ENCODE measurements around the gene UBR7.
"Not testable (repeated sequence)": the region's sequence is repeated elsewhere in the genome, so short reads cannot be mapped to it uniquely, and the experiment has no call there.

The UBR7 gene

GRCh38 chr14:93195316-93195999 lies 11.6 kb upstream of the UBR7 start:
- DNase-seq: no peak

GRCh38 chr14:93199031-93199430 lies 8.0 kb upstream of the UBR7 start:
- DNase-seq: no peak

DNA sequence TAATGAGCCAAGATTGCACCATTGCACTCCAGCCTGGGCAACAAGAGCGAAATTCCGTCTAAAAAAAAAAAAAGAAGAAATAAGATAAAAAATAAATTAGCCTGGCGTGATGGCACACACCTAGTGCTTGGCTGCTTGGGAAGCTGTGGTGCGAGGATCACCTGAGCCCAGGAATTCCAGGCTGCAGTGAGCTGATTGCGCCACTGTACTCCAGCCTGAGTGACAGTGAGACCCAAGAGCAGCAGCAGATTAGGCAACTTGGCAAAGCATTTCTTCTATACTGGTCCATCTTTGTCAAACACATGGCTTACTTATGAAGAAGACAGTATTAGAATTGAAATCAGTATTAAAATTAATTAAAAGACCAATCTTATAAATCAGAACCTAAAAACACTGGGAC lies 6.5 kb upstream of the UBR7 start:
- no peak for DNase-seq

DNA sequence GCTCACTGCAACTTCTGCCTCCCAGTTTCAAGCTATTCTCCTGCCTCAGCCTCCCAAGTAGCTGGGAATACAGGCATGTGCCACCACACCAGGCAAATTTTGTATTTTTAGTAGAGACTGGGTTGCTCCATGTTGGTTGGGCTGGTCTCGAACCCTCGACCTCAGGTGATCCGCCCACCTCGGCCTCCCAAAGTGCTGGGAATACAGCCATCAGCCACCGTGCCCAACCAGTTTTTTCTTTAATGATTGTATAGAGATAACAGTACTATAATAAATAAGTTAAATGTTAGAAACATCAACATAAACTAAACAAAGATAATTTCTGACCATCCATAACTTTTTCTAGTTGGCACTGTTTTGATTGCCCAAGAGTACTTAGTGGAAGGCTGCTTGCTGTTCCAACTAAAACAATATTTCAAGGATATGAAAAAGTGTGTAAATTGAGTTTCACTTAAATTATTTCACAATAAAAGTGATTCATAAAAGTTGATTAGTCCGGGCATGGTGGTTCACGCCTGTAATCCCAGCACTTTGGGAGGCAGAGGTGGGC lies 5.8 kb upstream of the UBR7 start:
- no peak for DNase-seq

DNA sequence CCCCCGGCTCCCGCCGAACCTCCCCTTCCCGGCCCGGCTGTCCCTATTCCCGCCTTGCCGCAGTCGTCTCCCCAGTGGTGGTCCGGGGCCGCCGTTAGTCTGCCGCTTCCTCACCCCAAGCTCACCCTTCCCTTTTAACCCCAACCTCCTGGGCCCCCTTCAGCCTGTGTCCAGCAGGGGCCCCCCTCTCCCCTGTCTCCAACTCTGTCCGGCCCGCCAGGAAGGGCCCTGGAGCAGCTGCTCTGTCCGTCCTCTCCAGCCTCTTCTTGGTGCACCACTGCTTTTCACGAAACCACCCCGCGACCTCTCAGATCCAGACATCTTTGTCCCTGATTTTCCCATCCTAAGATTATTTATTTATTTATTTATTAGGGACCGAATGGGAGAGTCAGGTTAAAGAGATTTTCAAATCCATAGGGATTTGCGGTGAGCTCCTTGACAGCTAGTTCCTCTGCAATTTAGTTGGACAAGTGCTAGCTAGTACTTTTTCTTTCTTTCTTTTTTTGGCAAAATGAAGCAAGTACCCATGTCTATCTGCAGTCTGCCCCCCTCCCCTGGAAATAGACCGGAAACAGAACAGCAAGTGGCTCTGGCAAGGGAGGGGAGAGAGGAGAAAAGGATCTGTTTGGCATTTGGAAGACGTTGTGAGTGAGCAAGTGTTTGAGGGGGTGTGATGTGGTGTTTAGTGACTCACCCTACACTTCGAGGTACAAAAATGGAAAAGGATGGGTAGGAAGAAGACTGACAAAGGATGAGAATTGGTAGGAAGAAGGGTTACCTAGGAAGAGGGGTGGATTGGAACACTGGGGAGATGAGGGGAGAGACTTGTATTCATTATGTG lies 632 bp downstream of the UBR7 start:
- DNase-seq: no peak

DNA sequence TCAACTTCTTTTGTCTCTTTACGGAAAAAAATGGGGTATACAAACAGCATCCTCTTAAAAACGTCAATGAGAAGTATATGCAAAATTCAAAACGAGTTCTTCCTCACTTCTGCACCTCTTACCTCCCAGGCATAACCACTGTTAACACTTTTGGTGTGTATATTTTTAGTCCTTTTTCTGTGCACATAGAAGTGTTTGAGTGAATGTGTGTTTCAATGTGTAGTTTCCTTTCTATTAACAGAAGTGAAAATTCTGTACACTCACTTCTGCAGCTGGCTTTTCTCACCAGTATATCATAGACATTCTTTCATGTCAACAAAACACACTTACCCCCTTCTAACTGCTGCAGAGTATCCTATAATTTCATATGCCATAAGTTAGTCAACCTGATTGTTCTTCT lies 5.4 kb downstream of the UBR7 start:
- DNase-seq: no peak

GRCh38 chr14:93214598-93214997 lies 7.5 kb downstream of the UBR7 start:
- no peak for DNase-seq

DNA sequence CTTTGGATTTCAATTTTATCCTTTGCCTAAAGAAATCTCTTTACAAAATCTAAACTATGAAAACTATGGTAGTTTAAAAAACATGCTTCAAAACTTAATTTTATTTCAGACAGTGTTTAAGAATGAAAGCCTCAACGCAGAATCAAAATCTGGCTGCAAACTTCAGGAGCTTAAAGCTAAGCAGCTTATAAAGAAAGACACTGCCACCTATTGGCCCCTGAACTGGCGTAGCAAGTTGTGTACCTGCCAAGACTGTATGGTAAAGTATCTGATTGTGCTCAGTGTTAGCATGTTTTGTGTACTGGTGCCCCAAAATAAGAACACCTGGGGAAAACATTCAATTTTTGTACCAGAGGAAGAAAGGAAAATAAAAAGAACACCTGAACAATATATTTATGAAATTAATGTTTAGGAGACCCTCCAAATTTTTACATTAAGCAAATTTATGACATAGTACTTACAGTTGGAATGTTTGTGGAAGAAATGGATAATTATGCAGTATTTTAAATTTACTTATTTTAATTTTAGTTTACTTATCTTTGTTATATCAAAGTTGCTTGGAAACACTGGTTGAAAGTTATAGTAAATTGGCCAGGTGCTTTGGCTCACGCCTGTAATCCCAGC lies 12.2 kb downstream of the UBR7 start:
- DNase-seq: peak in 1 of 4 experiments; percentile 22

GRCh38 chr14:93220509-93220908 lies 13.5 kb downstream of the UBR7 start:
- no peak for DNase-seq

- no peak for DNase-seq
Observed at GRCh38 chr14:93223565-93223964, 16.5 kb downstream of the UBR7 start.

DNA sequence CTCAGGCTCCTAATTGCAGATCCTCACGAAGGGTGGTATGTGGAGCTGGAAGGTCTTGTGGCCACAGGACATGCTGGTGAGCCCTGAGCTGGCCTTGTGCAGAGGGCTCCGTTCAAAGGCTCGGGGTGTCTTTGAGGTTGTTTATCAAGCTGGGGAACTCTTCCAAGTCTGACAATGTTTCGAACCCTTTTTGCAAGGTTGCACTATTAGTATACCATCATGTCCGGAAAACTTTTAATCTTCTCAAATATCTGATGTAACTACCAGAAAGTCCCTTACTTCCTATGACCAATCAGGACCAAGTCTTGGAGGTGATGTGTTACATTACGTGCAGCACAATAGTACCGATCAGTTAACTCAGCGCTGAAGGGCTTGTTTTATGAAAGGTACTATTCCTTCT lies 21.5 kb downstream of the UBR7 start:
- no peak for DNase-seq

GRCh38 chr14:93230539-93230938 lies 23.5 kb downstream of the UBR7 start:
- DNase-seq: no peak

DNA sequence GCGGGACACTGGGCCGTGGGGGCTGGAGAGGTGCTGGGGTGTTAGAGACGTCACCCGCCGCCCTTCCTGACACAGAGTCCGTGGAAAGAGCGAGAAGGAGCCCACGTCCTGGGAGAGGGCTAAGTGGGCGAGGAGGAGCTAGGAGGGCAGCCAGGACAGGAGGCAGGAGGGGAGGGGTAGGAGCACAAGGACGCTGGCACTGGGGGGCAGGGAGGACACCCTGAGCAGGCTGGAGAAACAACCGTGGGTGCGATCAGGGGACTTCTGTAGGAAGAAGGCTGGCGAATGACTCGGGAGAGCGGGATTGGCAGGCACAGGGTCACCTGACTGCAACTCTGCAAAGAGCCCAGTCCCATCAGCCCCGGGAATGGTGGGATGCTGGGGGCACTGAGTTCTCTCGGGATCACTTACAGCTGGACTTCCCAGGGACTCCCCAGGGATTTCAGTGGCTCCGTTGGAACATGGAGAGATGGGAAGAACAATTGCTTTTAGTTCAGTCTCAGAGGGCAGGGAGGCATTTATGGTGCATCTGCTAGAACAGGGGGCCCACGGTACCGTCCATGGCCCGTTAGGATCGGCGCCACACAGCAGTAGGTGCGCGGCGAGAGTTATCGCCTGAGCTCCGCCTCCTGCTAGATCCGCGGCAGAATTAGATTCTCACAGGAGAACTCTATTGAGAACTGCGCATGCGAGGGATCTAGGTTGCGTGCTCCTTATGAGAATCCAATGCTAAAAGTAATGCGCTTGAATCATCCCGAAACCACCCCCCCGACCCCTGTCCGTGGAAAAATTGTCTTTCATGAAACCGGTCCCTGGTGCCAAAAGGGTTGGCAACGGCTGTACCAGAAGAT lies 24.3 kb downstream of the UBR7 start:
- no peak for DNase-seq

DNA sequence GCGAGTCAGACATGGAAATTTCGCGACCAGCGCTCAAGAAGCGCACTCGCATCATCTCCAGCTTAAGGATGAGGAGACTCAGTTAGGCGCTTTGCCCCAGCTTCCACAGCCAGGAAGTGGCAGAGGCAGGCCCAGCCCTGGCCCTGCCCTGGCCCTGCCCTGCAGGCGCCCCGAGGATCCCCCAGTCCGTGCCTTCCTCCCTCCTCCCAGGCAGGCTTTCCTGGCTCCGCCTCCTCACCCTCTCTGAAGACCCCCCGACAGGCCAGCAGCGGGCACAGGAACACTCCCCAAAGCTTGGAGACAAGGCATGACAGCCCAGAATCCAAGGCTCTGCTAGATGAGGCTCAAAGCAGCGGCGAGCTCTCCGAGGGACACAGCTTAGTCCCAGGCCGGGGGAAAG lies 25.1 kb downstream of the UBR7 start:
- DNase-seq: no peak

DNA sequence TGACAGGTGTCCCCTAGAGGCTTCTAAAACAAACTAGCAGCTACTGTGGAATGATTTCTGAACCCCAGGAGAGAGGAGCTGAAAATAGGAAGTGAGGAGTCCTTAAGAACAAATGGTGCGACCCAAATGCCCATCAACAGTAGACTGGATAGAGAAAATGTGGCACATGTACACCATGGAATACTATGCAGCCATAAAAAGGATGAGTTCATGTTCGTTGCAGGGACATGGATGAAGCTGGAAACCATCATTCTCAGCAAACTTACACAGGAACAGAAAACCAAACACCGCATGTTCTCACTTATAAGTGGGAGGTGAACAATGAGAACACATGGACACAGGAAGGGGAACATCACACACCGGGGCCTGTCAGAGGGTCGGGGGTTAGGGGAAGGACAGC lies 26.0 kb downstream of the UBR7 start:
- DNase-seq: not testable (repeated sequence)

DNA sequence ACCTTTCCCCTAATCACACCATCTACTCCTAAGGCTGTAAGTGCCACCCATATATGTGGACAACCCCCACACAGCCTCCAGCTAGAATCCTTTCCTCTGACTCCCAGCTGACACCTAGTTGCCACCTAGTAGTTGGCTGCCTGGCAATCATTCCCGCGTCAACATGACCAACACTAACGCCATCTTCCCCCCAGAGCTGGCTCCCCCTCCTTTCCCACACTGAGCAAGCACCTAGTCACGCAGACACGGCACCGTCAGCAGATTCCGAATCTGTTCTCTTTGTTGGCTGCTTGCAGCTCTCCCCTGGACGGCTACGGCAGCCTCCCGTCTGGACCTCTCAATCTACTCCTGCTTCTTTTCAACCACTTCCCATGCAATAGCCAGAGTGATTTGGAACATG lies 27.7 kb downstream of the UBR7 start:
- no peak for DNase-seq

- no peak for DNase-seq
Observed at GRCh38 chr14:93239869-93240677, 33.0 kb downstream of the UBR7 start.

GRCh38 chr14:93240678-93241000 lies 33.6 kb downstream of the UBR7 start:
- DNase-seq: no peak

DNA sequence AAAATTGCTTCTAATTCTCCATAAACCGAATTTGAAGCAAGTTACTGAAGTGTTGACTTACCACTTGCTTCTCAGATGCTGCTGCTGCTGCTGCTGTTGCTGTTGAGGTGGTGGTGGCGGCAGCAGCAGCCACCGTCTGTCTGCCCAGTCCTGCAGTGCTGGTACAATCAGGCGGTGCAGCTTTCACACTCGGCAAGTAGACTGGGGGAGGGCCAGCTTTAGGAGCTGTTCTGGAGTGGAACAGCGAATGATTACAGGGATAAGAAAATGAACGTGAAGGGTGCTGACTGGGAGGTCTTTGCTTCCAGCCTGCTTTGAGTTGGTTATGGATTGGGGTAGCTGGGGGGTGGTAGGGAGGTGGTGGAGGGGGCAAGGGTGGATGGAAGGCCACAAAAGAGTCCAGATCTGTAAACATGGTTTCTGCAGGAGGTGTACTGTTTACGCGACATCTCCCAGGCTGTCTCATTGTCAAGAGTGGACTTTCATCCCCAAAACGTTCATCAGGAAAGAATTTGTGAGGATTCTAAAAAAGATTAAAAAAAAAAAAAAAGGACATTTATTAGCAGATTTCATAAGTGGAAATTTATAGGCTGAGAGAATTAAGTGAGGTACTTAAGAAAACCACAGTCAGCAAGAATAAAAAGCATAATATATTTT lies 38.8 kb downstream of the UBR7 start:
- DNase-seq: no peak

GRCh38 chr14:93246534-93246933 lies 39.5 kb downstream of the UBR7 start:
- no peak for DNase-seq

GRCh38 chr14:93249128-93249831 lies 42.2 kb downstream of the UBR7 start:
- no peak for DNase-seq
